ENCODE measurements around the gene DIRAS2.

Gene DIRAS2

DNA sequence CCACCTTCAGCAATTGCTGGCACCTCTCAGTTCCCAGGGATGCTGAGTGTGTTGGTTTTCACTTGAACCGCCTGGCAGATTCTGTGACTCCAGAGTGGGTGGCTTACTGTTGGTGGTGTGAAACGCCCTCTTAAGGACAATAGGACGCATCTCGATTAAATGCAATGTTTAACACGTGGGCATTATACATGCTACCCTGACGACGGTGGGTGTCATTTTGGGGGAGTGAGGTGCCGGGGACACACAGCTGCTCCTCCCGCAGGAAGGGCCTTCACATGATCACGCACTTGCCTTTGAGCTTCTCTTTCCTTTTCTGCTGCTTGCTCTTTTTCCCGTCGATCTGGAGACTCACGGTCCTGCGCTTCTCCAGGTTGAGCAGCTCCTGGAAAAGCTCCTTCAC, 29.7 kb downstream of the DIRAS2 start:
- DNase-seq (ENCODE audit: low read depth): no peak

GRCh38 chr9:90611568-90611967, 31.1 kb downstream of the DIRAS2 start:
- DNase-seq (ENCODE audit: low read depth): no peak

DNA sequence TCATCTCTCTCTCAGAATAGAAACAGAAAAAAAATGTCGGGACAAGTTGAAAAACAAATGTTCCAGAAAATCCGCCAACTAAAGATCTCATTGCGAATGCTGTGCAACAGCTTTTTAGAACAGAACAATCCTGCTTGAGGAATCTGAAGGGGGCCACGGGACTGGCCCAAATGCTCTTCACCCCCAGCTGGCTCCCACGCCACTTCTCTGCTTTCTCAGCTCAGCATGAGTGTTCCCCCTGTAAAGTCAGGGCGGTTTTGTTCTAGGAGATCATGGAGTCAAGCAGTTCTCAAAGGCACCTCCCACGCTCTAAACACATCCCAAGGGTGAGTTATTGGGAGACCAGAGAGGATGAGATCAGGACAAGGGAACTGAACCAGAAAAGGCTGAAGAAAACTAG, 31.5 kb downstream of the DIRAS2 start:
- DNase-seq (ENCODE audit: low read depth): no peak

DNA sequence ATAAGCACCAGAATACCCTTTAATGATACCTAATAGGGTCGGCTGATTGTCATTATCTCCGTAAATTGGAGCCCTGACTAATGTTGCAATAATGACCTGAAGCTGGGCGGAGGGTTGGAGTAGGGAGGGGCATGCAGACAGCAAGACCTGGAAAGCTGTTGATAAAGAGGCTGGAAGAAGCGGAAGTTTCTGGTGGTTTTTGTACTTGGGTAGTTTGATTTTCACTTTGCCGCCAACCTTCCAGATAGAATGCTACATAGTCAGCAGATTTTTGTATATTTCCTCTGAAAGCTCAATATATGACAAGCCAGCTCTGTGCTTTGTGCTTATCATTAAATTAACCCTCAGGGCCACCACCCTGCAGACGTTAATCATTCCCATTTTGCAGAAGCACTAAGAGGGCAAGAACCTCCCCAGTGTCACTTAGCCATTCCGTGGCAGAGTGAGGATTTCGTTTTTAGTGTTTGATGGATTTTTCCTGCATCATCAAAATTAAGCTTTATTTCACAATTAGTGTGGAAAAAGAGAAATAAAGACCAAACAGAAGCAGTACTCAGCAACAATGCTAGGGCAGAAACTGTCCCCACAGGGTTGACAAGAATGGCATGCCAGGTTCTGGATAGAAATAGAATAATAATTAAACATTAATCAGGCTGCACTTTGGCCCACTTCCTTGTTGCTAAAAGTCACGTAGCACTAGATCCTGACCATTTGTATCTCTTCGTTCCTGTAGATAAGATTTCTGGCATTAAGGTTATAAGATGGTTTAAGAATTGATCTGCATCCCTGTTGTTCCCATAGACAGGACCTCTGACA, 34.7 kb downstream of the DIRAS2 start:
- DNase-seq (ENCODE audit: low read depth): no peak

- DNase-seq (ENCODE audit: low read depth): no peak
Observed at GRCh38 chr9:90600029-90600428, 42.6 kb downstream of the DIRAS2 start.

DNA sequence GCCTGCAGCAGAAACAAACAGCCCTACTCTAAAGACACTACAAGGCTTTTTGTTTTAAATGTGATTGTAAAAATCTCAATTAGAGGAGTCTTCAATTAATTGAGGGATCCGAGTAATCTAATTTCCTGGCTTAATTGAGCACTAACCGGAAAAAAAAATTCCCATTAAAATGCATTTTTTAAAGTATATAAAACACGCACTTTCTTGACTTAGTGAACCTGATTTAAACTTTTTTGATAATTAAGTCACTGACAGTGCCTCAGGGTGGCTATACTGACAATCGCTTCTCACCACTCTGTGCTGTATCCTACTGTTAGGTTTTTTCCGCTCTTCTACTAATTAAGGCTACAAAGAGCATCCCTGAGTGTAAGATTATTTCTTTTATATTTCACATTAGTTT, 44.4 kb downstream of the DIRAS2 start:
- DNase-seq (ENCODE audit: low read depth): no peak

DNA sequence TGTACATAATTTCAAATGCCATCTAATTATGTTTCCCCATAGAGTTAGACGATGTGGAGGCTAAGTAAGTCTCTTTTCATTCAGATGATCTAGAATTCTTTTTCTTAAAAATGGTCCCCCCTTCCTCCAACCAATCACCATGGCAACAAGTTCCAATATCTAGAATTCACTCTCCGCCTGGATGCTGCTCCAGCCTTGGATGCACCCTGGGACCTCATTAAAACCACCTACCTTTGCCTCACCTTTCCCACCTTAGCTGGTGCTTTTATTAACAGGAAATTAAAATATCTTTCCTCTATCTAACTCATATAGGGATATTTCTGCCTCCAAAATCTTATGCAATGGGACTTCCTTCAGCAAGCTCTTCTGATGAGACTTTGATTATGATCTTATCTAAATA, 49.0 kb downstream of the DIRAS2 start:
- DNase-seq (ENCODE audit: low read depth): no peak

GRCh38 chr9:90580576-90580975, 62.0 kb downstream of the DIRAS2 start:
- DNase-seq (ENCODE audit: low read depth): no peak

DNA sequence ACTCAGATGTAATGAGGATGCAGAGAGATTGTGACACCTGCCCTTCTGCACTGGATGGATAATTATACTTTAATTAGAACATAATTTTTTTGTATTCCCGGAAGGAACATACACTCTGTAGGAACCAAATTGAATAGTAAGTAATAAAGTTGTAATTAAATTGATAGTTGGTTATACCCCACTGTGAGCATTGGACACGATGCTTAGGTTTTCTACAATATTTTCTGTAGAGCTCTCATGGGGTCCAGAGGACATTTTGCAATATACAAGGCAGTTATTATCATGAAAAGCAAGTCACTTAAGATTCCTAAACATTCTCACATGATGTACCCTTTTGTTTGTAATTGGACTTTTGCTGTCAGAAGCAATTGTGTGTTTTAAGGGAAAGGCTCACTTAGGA, 63.4 kb downstream of the DIRAS2 start:
- DNase-seq (ENCODE audit: low read depth): no peak

- DNase-seq (ENCODE audit: low read depth): no peak
Observed at GRCh38 chr9:90578126-90578815, 64.4 kb downstream of the DIRAS2 start.

- no peak for DNase-seq (ENCODE audit: low read depth)
Observed at GRCh38 chr9:90569511-90569910, 73.1 kb downstream of the DIRAS2 start.

DNA sequence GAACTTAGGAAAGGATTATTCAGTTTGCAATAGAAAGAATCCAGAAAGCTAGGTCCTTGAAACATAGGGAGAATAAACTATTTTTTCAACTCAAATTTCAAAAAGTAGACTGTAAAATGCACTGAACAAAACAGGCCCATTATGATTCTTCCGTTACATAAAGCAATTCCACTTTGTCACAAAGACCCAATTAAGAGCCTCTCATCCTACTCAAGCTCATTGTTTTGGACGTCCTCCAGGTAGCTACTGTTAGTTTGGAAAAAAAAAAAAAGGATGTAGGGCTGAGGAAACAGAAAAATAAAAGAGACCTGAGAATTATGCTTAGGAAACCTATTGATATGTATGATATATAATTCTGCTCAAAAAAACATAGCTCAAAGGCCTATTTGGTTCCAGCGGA, 74.0 kb downstream of the DIRAS2 start:
- no peak for DNase-seq (ENCODE audit: low read depth)

GRCh38 chr9:90562229-90562628, 80.4 kb downstream of the DIRAS2 start:
- DNase-seq (ENCODE audit: low read depth): no peak

Data from activated T-cell treated with anti-CD3 and anti-CD28 coated beads for 48 hours (primary cell).